GM12878 (cell line): ENCODE measurements around the gene TBC1D22B. TPM values are rescaled to one million over a fixed set of nuclear protein-coding genes. Genes with fewer than 3 reads are reported as not detected.

Experiments used
- CBX5 ChIP-seq: sonication (generic); IDR thresholded peaks from 2 replicates; pipeline ENCODE4 v1.6.1; 2016; ENCODE audit warnings: low read depth, moderate library complexity, mild to moderate bottlenecking, inconsistent platforms
- CHD1 ChIP-seq: IDR thresholded peaks from 2 replicates; pipeline ENCODE4 v1.6.1; 2012; ENCODE audit warnings: low read depth, low read length, improper control_type of control experiment
- EED ChIP-seq: sonication (generic); IDR thresholded peaks from 2 replicates; pipeline ENCODE4 v1.6.1; 2016; ENCODE audit warnings: antibody characterized with exemption, low read depth
- HDAC2 ChIP-seq: fragments of 200-600 bp; sonication (generic); IDR thresholded peaks from 2 replicates; pipeline ENCODE4 v1.6.1; 2017
- HDGF ChIP-seq: fragments of 450-650 bp; IDR thresholded peaks from 2 replicates; pipeline ENCODE4 v1.6.1; 2016; ENCODE audit warnings: antibody characterized with exemption
- HSF1 ChIP-seq: fragments of 150-350 bp; IDR thresholded peaks from 2 replicates; pipeline ENCODE4 v1.6.1; 2014; ENCODE audit warnings: mild to moderate bottlenecking, low read depth, low read length
- IRF4 ChIP-seq: IDR thresholded peaks from 2 replicates; pipeline ENCODE4 v1.6.1; 2011; ENCODE audit warnings: low read depth, low read length
- IRF5 ChIP-seq: fragments of 450-650 bp; IDR thresholded peaks from 2 replicates; pipeline ENCODE4 v1.6.1; 2017; ENCODE audit warnings: borderline replicate concordance
- NR2C1 ChIP-seq: fragments of 450-650 bp; IDR thresholded peaks from 2 replicates; pipeline ENCODE4 v1.6.1; 2017; ENCODE audit warnings: antibody characterized with exemption, mild to moderate bottlenecking, moderate library complexity
- PAX5 ChIP-seq: IDR thresholded peaks from 2 replicates; pipeline ENCODE4 v1.6.1; 2011; ENCODE audit warnings: low read depth, low read length, borderline replicate concordance
- PAX8 ChIP-seq: fragments of 450-650 bp; IDR thresholded peaks from 2 replicates; pipeline ENCODE4 v1.6.1; 2017; ENCODE audit warnings: mild to moderate bottlenecking, moderate library complexity
- POU2F2 ChIP-seq: IDR thresholded peaks from 3 replicates; pipeline ENCODE4 v1.6.1; 2011; ENCODE audit warnings: low read depth, mild to moderate bottlenecking, low read length, borderline replicate concordance
- RUNX3 ChIP-seq: IDR thresholded peaks from 2 replicates; pipeline ENCODE4 v1.6.1; 2012; ENCODE audit warnings: low read length, inconsistent platforms
- SIX5 ChIP-seq: IDR thresholded peaks from 2 replicates; pipeline ENCODE4 v1.6.1; 2011; ENCODE audit warnings: mild to moderate bottlenecking, low read depth, low read length, moderate library complexity; ENCODE audit not compliant: severe bottlenecking
- SPI1 ChIP-seq: IDR thresholded peaks from 2 replicates; pipeline ENCODE4 v1.6.1; 2011; ENCODE audit warnings: low read depth, mild to moderate bottlenecking, low read length, moderate library complexity, borderline replicate concordance; ENCODE audit not compliant: insufficient read depth
- ZBTB11 ChIP-seq: fragments of 450-650 bp; formaldehyde crosslinking; IDR thresholded peaks from 2 replicates; pipeline ENCODE4 v1.5.0; 2022; ENCODE audit warnings: mild to moderate bottlenecking, missing genetic modification characterization
- ZNF24 ChIP-seq: fragments of 450-650 bp; IDR thresholded peaks from 2 replicates; pipeline ENCODE4 v1.6.1; 2017; ENCODE audit warnings: antibody characterized with exemption, mild to moderate bottlenecking
- polyA plus RNA-seq, 11 experiments: library from polyadenylated mRNA; depleted of rRNA in 4 of 11; unstranded in 6 of 11; stranded (reverse) in 5 of 11; fragments of >200 nt; fragmentation: Nextera tagmentation in 4 of 11; fragmentation: Illumina TruSeq in 1 of 11; extraction: Ambion mirVana in 4 of 11; extraction: Trizol in 1 of 11; gene quantifications; 1 replicate in 1 of 11; 2 replicates in 10 of 11; pipeline versions ENCODE4 v1.2.1 to v1.2.3, GENCODE V29; 2011 to 2016; ENCODE audit warnings: inconsistent platforms in 2 of 11, missing spikeins in 2 of 11, low read depth in 1 of 11
- total RNA-seq, 4 experiments: library from RNA; depleted of rRNA in 3 of 4; stranded (reverse); fragments of >200 nt in 3 of 4; fragmentation: Illumina TruSeq in 1 of 4; extraction: Trizol in 1 of 4; gene quantifications; 2 replicates each; pipeline versions ENCODE4 v1.2.1 to v1.2.3, GENCODE V29; 2013 to 2021
- TF ChIP-seq, protein P1 (sequence below): fragments of 450-650 bp; IDR thresholded peaks from 2 replicates; pipeline ENCODE4 v1.6.1; 2016; ENCODE audit warnings: mild to moderate bottlenecking
- TF ChIP-seq, protein P2 (sequence below): fragments of 450-650 bp; IDR thresholded peaks from 2 replicates; pipeline ENCODE4 v1.6.1; 2014; ENCODE audit warnings: mild to moderate bottlenecking

The TBC1D22B gene
- total and polyA plus RNA-seq, 10 of the 15 experiments (the other 5 are each of a cell fraction or from before 2014, with no cell fraction given) = 3.4 to 18.7 (median 14.1) TPM

DNA sequence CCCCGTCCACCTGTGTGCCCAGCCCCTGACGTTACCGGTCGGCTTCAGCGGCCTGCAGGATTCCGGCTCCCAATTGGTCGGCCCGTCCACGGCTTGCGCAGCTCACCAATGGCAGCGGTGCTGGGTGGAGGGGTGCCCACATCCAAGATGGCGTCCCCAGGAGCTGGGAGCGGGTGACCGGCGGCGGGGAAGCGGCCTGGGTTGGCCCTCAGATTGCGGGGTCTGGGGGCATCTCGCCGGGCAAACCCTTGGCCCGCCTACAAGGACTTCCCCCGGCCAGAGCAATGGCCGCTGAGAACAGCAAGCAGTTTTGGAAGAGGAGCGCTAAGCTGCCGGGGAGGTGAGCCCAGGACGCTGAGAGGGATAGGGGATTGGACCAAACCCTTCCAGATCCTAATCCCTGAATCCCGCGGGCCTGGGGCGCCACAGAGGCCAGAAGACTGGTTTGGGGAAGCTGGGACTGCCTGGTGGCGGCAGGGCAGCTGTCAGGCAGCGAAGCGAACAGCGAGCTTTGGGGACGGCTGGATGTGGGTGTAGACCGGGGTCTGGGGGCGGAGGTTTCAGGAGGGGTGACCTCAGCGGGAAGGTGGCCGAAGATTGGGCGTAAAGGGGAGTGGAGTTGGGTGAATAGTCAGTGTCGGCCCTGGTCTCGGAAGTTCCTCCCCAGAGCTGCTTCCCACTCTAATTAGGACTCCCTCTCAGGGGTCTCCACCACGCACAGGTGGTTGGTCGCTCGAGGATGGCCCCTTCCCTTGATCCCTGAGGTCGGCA is at the start of gene TBC1D22B, which contains the start of gene TMEM217 (continued):
- TF ChIP-seq HSF1 = no peak
- TF ChIP-seq IRF4 = 0 out of 2 replicates have a peak, but pooled peaks have one; percentile 12
- TF ChIP-seq CHD1 = no peak
- peak; percentile 94 for TF ChIP-seq EED
- TF ChIP-seq, protein P1, sequence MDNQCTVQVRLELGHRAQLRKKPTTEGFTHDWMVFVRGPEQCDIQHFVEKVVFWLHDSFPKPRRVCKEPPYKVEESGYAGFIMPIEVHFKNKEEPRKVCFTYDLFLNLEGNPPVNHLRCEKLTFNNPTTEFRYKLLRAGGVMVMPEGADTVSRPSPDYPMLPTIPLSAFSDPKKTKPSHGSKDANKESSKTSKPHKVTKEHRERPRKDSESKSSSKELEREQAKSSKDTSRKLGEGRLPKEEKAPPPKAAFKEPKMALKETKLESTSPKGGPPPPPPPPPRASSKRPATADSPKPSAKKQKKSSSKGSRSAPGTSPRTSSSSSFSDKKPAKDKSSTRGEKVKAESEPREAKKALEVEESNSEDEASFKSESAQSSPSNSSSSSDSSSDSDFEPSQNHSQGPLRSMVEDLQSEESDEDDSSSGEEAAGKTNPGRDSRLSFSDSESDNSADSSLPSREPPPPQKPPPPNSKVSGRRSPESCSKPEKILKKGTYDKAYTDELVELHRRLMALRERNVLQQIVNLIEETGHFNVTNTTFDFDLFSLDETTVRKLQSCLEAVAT = no peak; the same call in 1 of the 2 replicates
- TF ChIP-seq RUNX3 = peak; percentile 61; the same call in 1 of the 2 replicates
- TF ChIP-seq, protein P2, sequence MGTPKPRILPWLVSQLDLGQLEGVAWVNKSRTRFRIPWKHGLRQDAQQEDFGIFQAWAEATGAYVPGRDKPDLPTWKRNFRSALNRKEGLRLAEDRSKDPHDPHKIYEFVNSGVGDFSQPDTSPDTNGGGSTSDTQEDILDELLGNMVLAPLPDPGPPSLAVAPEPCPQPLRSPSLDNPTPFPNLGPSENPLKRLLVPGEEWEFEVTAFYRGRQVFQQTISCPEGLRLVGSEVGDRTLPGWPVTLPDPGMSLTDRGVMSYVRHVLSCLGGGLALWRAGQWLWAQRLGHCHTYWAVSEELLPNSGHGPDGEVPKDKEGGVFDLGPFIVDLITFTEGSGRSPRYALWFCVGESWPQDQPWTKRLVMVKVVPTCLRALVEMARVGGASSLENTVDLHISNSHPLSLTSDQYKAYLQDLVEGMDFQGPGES = peak; percentile 76
- no peak for TF ChIP-seq ZBTB11 (CRISPR knock-in tag)
- TF ChIP-seq SPI1 = 0 out of 2 replicates have a peak, but pooled peaks have one; percentile 2
- no peak for TF ChIP-seq IRF5
- TF ChIP-seq PAX5 = peak; percentile 27; the same call in 1 of the 2 replicates
- peak; percentile 76 for TF ChIP-seq SIX5
- no peak for TF ChIP-seq ZNF24
- 0 out of 3 replicates have a peak, but pooled peaks have one; percentile 9 for TF ChIP-seq POU2F2
- no peak for TF ChIP-seq HDGF
- TF ChIP-seq CBX5 = no peak
- TF ChIP-seq PAX8 = no peak
- peak; percentile 59; the same call in 1 of the 2 replicates for TF ChIP-seq NR2C1
- no peak for TF ChIP-seq HDAC2
